CD14-positive monocyte (primary cell): ENCODE data around the gene NAXD. TPM values are rescaled to one million over a fixed set of nuclear protein-coding genes. Genes with fewer than 3 reads are reported as not detected.
A peak's percentile ranks its signal among the peaks of the same experiment; 100 is the strongest.

Experiments used
- DNase-seq, 3 donors: peaks; one replicate each; pipeline ENCODE4 v3.0.0-alpha.2; 2011 to 2022
- H2AFZ ChIP-seq: 2 replicates; pipeline ENCODE4 v1.6.0; 2012; ENCODE audit warnings: mild to moderate bottlenecking, low read depth, low read length, inconsistent platforms; ENCODE audit not compliant: insufficient read depth, poor library complexity, severe bottlenecking
- H3K27ac ChIP-seq, 2 donors: 1 replicate in 1 of 2; 2 replicates in 1 of 2; pipeline ENCODE4 v1.5.1; 2012 to 2013; ENCODE audit warnings: low read length in 2 of 2, control low read depth in 1 of 2, inconsistent platforms in 1 of 2, low read depth in 1 of 2, mild to moderate bottlenecking in 1 of 2
- H3K27me3 ChIP-seq, 2 donors: one replicate each; pipeline versions ENCODE4 v1.6.0 to v1.6.1; 2011 to 2013; ENCODE audit warnings: low read length in 2 of 2; ENCODE audit not compliant: control insufficient read depth in 2 of 2, insufficient read depth in 2 of 2
- H3K36me3 ChIP-seq, 2 donors: replicated peaks in 1 of 2; 1 replicate in 1 of 2; 2 replicates in 1 of 2; pipeline versions ENCODE4 v1.5.1 to v1.6.1; 2012 to 2013; ENCODE audit warnings: low read length in 2 of 2, control low read depth in 1 of 2, inconsistent platforms in 1 of 2, mild to moderate bottlenecking in 1 of 2; ENCODE audit not compliant: insufficient read depth in 2 of 2, control insufficient read depth in 1 of 2
- H3K4me1 ChIP-seq, 2 donors: 1 replicate in 1 of 2; 2 replicates in 1 of 2; pipeline versions ENCODE4 v1.5.1 to v1.6.1; 2012 to 2013; ENCODE audit warnings: low read length in 2 of 2, control low read depth in 1 of 2, inconsistent platforms in 1 of 2, mild to moderate bottlenecking in 1 of 2, moderate library complexity in 1 of 2; ENCODE audit not compliant: insufficient read depth in 2 of 2, control insufficient read depth in 1 of 2
- H3K4me2 ChIP-seq: replicated peaks from 2 replicates; pipeline ENCODE3; 2012; ENCODE audit warnings: low read length, moderate library complexity, mild to moderate bottlenecking; ENCODE audit not compliant: poor library complexity, severe bottlenecking; ENCODE audit errors: extremely low read depth
- H3K4me3 ChIP-seq, 3 experiments: fragments of 200-600 bp in 1 of 3; sonication (generic) in 1 of 3; replicated peaks in 1 of 3; 1 replicate in 2 of 3; 2 replicates in 1 of 3; pipeline ENCODE4 v1.5.1; 2011 to 2013; ENCODE audit warnings: low read length in 3 of 3, mild to moderate bottlenecking in 3 of 3, control low read depth in 2 of 3, low read depth in 2 of 3, inconsistent platforms in 1 of 3, moderate library complexity in 1 of 3
- H3K79me2 ChIP-seq: 2 replicates; pipeline ENCODE4 v1.6.0; 2012; ENCODE audit warnings: mild to moderate bottlenecking, control low read depth, inconsistent platforms, low read length, moderate library complexity; ENCODE audit not compliant: insufficient read depth
- H3K9ac ChIP-seq: 2 replicates; pipeline ENCODE4 v1.6.0; 2017; ENCODE audit warnings: low read length, mild to moderate bottlenecking; ENCODE audit not compliant: insufficient read depth, poor library complexity, severe bottlenecking
- H3K9me3 ChIP-seq, 2 donors: replicated peaks in 1 of 2; 1 replicate in 1 of 2; 2 replicates in 1 of 2; pipeline versions ENCODE4 v1.5.1 to v1.6.1; 2012 to 2013; ENCODE audit warnings: low read length in 2 of 2, control low read depth in 1 of 2; ENCODE audit not compliant: control insufficient read depth in 1 of 2, insufficient read depth in 1 of 2
- H4K20me1 ChIP-seq: 2 replicates; pipeline ENCODE4 v1.6.0; 2012; ENCODE audit warnings: mild to moderate bottlenecking, low read length, control low read depth, moderate library complexity; ENCODE audit not compliant: insufficient read depth
- H3K27ac Mint-ChIP-seq, 7 donors: one replicate each; pipeline ENCODE4 v1.8.0; 2020; ENCODE audit warnings: mild to moderate bottlenecking in 7 of 7, mixed read lengths in 7 of 7, moderate library complexity in 6 of 7, inconsistent platforms in 2 of 7
- H3K27me3 Mint-ChIP-seq, 3 donors: one replicate each; pipeline ENCODE4 v1.8.0; 2021 to 2022; ENCODE audit warnings: low read depth in 3 of 3, mild to moderate bottlenecking in 3 of 3, mixed read lengths in 3 of 3, moderate library complexity in 3 of 3, inconsistent platforms in 1 of 3
- H3K36me3 Mint-ChIP-seq, 2 donors: one replicate each; pipeline ENCODE4 v1.8.0; 2020; ENCODE audit warnings: mixed read lengths in 2 of 2, inconsistent platforms in 1 of 2, mild to moderate bottlenecking in 1 of 2
- H3K4me1 Mint-ChIP-seq: one replicate; pipeline ENCODE4 v1.8.0; 2020; ENCODE audit warnings: mild to moderate bottlenecking, mixed read lengths
- H3K4me3 Mint-ChIP-seq, 2 donors: one replicate each; pipeline ENCODE4 v1.8.0; 2020; ENCODE audit warnings: mild to moderate bottlenecking in 2 of 2, mixed read lengths in 2 of 2, moderate library complexity in 1 of 2
- H3K9me3 Mint-ChIP-seq, 7 donors: one replicate each; pipeline ENCODE4 v1.8.0; 2020 to 2022; ENCODE audit warnings: mixed read lengths in 7 of 7, mild to moderate bottlenecking in 6 of 7, moderate library complexity in 6 of 7, inconsistent platforms in 2 of 7
- CTCF ChIP-seq: fragments of 200-600 bp; IDR thresholded peaks from one replicate; pipeline ENCODE4 v1.8.0; 2022; ENCODE audit warnings: antibody characterized with exemption, mild to moderate bottlenecking
- WGBS: methylation state at CpG from one replicate; pipeline ENCODE4 v1.1.5; 2013; ENCODE audit warnings: missing lambda C conversion rate; ENCODE audit not compliant: insufficient coverage; 5-methylcytosine and 5-hydroxymethylcytosine counted together
- intact Hi-C, 2 donors: fragments of 100-400 bp; cut with micrococcal nuclease; formaldehyde crosslinking; loops; one replicate each; pipeline versions ENCODE4 v1.15.0 to v1.15.1; 2023
- polyA plus RNA-seq, 3 donors: library from polyadenylated mRNA; depleted of rRNA in 1 of 3; unstranded in 2 of 3; stranded (reverse) in 1 of 3; fragments of 300-500 nt in 2 of 3; fragments of >200 nt in 1 of 3; fragmentation: Illumina TruSeq in 2 of 3; gene quantifications; 1 replicate in 2 of 3; 2 replicates in 1 of 3; pipeline ENCODE4 v1.2.3, GENCODE V29; 2012 to 2021

NAXD gene
- polyA plus RNA-seq, 3 donors, result 7.4 to 22.8 (median 8.5) TPM

GRCh38 chr13:110637747-110638146 is 22.4 kb downstream of the NAXD start:
- Histone ChIP-seq H4K20me1 (peaks cover 88% of the 10 kb centered on the region), H3K9me3 (no peaks in the 10 kb centered on the region), H3K79me2 (no peaks in the 10 kb centered on the region), H3K9ac (no peak overlapping the region), H3K4me1 (no peaks in the 10 kb centered on the region), H3K27ac (no peak overlapping the region), H3K4me2 (no peak overlapping the region), H2AFZ (no peak overlapping the region), H3K36me3 (peaks cover 84 to 91% of the 10 kb centered on the region in 2 donors), H3K4me3 (no peak overlapping the region), H3K27me3 (no peaks in the 10 kb centered on the region)
- no peaks in the 10 kb centered on the region for H3K27me3 Mint-ChIP-seq
- H3K27ac Mint-ChIP-seq, result peak overlapping the region in 1 of 7 donors; percentile 50
- H3K4me1 Mint-ChIP-seq, result no peaks in the 10 kb centered on the region
- no peaks in the 10 kb centered on the region for H3K9me3 Mint-ChIP-seq
- no peak for DNase-seq
- peaks cover 80 to 90% of the 10 kb centered on the region in 2 donors for H3K36me3 Mint-ChIP-seq
- WGBS, result 91% methylated on average over 4 of the region's 6 CpGs
- H3K4me3 Mint-ChIP-seq, result no peak overlapping the region
- no peak for TF ChIP-seq CTCF
- intact Hi-C loops, result no loop called here

GRCh38 chr13:110638257-110638656 is 22.9 kb downstream of the NAXD start:
- Histone ChIP-seq H3K9ac (no peak overlapping the region), H3K4me2 (no peak overlapping the region), H3K27ac (peak overlapping the region in 1 of 2 donors; percentile 24), H3K27me3 (no peaks in the 10 kb centered on the region), H3K9me3 (no peaks in the 10 kb centered on the region), H4K20me1 (peaks cover 93% of the 10 kb centered on the region), H3K4me3 (no peak overlapping the region), H3K4me1 (no peaks in the 10 kb centered on the region), H3K36me3 (peaks cover 89 to 96% of the 10 kb centered on the region in 2 donors), H2AFZ (no peak overlapping the region), H3K79me2 (no peaks in the 10 kb centered on the region)
- DNase-seq, result no peak
- no peak overlapping the region for H3K4me3 Mint-ChIP-seq
- H3K4me1 Mint-ChIP-seq, result no peaks in the 10 kb centered on the region
- WGBS, result 86% methylated on average over 18 of the region's 23 CpGs
- TF ChIP-seq CTCF, result no peak
- H3K36me3 Mint-ChIP-seq, result peaks cover 85 to 95% of the 10 kb centered on the region in 2 donors
- intact Hi-C loops, result no loop called here
- no peak overlapping the region for H3K27ac Mint-ChIP-seq
- H3K9me3 Mint-ChIP-seq, result no peaks in the 10 kb centered on the region
- H3K27me3 Mint-ChIP-seq, result no peaks in the 10 kb centered on the region
